T-helper 22 cell (primary cell): ENCODE measurements around the gene PHKB.
"Not testable (repeated sequence)": the region's sequence is repeated elsewhere in the genome, so short reads cannot be mapped to it uniquely, and the experiment has no call there.

Experiments used
- DNase-seq: peaks from one replicate; pipeline ENCODE4 v3.0.0-alpha.2; 2020; ENCODE audit warnings: low read depth

PHKB gene

GRCh38 chr16:47470211-47470610, 9.1 kb downstream of the PHKB start:
- no peak for DNase-seq

GRCh38 chr16:47470810-47471209, 9.7 kb downstream of the PHKB start:
- DNase-seq, result no peak

GRCh38 chr16:47473004-47473403, 11.9 kb downstream of the PHKB start:
- DNase-seq, result not testable (repeated sequence)

GRCh38 chr16:47473792-47474191, 12.7 kb downstream of the PHKB start:
- DNase-seq, result no peak

- no peak for DNase-seq
Observed at GRCh38 chr16:47475786-47476185, 14.7 kb downstream of the PHKB start.

- DNase-seq, result no peak
Observed at GRCh38 chr16:47476654-47477345, 15.7 kb downstream of the PHKB start.

- no peak for DNase-seq
Observed at GRCh38 chr16:47477679-47478078, 16.5 kb downstream of the PHKB start.

GRCh38 chr16:47480410-47480809, 19.3 kb downstream of the PHKB start:
- no peak for DNase-seq

GRCh38 chr16:47481698-47482374, 20.7 kb downstream of the PHKB start:
- no peak for DNase-seq

- no peak for DNase-seq
Observed at GRCh38 chr16:47483616-47484015, 22.5 kb downstream of the PHKB start.

GRCh38 chr16:47486856-47487255, 25.7 kb downstream of the PHKB start:
- no peak for DNase-seq

- DNase-seq, result no peak
Observed at GRCh38 chr16:47488051-47488450, 26.9 kb downstream of the PHKB start.

- no peak for DNase-seq
Observed at GRCh38 chr16:47490471-47490870, 29.3 kb downstream of the PHKB start.

GRCh38 chr16:47492036-47492427, 30.9 kb downstream of the PHKB start:
- no peak for DNase-seq

- DNase-seq, result no peak
Observed at GRCh38 chr16:47492428-47493377, 31.6 kb downstream of the PHKB start.

GRCh38 chr16:47493381-47494337, 32.5 kb downstream of the PHKB start:
- no peak for DNase-seq

- DNase-seq, result no peak
Observed at GRCh38 chr16:47499080-47499699, 38.1 kb downstream of the PHKB start.

GRCh38 chr16:47499700-47500264, 38.7 kb downstream of the PHKB start:
- DNase-seq, result no peak

GRCh38 chr16:47503936-47504335, 42.8 kb downstream of the PHKB start:
- no peak for DNase-seq

- DNase-seq, result no peak
Observed at GRCh38 chr16:47504599-47504998, 43.5 kb downstream of the PHKB start.

GRCh38 chr16:47506800-47507199, 45.7 kb downstream of the PHKB start:
- DNase-seq, result no peak
